ENCODE data around the gene RPL21. TPM values are rescaled to one million over a fixed set of nuclear protein-coding genes. Genes with fewer than 3 reads are reported as not detected.

The RPL21 gene
- total RNA-seq, 1 donor from 2014 or later, result 579 TPM

GRCh38 chr13:27270594-27271520, 19.5 kb downstream of the RPL21 start, which contains the start of gene RASL11A:
TSS of gene RASL11A (plus strand) at chr13:27270830. CDS start at chr13:27270945, 115 bp downstream.
- Histone ChIP-seq H3K27me3 (no peaks in the 10 kb centered on the region), H3K9me3 (no peaks in the 10 kb centered on the region), H3K27ac (peak within 1 kb of the TSS; percentile 88), H3K4me3 (peak within 1 kb of the TSS; percentile 78 to 91), H3K4me1 (peaks cover 56% of the 10 kb centered on the region), H3K36me3 (no peaks in the 10 kb centered on the region)
- no peak for DNase-seq (ENCODE audit: extremely low spot score in 2 of 2)
- intact Hi-C loops (cut with DNase I), result loop anchor here (5.0 kb wide), 1 partner anchor 99 kb away; the partner anchor contains the start of gene USP12
- TF ChIP-seq POLR2AphosphoS5 (IDR thresholded peaks at IDR 0.05; ENCODE audit: insufficient read depth in 1 of 2, low read depth in 1 of 2) (peak in 1 of 2 donors; percentile 94), POLR2A (IDR thresholded peaks at IDR 0.05) (peak in 1 of 2 donors; percentile 84), CTCF (IDR thresholded peaks at IDR 0.05) (peak; percentile 46 to 87 (median 83))

DNA sequence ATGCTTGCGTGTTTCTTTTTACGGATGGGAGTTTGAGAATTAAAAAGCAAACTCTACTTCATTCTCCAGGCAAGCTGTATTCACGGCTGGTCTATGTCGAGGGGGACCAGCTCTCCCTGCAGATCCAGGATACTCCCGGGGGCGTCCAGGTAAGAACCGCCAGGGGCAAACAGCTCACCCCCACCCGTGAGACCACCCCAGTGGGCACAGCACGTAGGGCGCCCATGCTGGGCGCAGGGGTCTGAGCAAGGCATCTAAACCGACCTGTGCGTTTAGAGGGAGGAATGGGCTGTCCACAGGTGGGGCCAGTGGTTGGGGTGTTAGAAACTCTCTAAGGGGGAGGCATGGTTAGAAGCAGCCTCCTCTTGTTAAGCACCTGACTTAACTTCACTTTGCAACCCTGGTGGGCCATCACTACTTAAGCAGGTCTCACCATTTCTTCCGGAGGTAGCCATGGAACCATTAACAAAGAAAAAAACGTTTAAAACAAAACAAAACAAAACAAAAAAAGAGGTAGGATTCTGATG, 20.3 kb downstream of the RPL21 start:
- intact Hi-C loops (cut with DNase I), result loop anchor here (5.0 kb wide), 1 partner anchor 99 kb away; the partner anchor contains the start of gene USP12
- peaks cover 61% of the 10 kb centered on the region for H3K4me1 ChIP-seq

GRCh38 chr13:27273658-27274425, 22.5 kb downstream of the RPL21 start:
- Histone ChIP-seq H3K9me3 (no peaks in the 10 kb centered on the region), H3K4me3 (peak overlapping the region in 1 of 2 donors; percentile 78), H3K27ac (no peak overlapping the region), H3K4me1 (peaks cover 61% of the 10 kb centered on the region), H3K36me3 (no peaks in the 10 kb centered on the region), H3K27me3 (no peaks in the 10 kb centered on the region)
- intact Hi-C loops (cut with DNase I), result loop anchor here (5.0 kb wide), 1 partner anchor 102 kb away; the partner anchor contains the start of gene USP12
- DNase-seq (ENCODE audit: extremely low spot score in 2 of 2), result no peak
- TF ChIP-seq POLR2AphosphoS5 (IDR thresholded peaks at IDR 0.05; ENCODE audit: insufficient read depth in 1 of 2, low read depth in 1 of 2) (no peak), CTCF (IDR thresholded peaks at IDR 0.05) (no peak), POLR2A (IDR thresholded peaks at IDR 0.05) (no peak)

More for the DNA sequence above, 20.3 kb downstream of the RPL21 start:
- Histone ChIP-seq H3K27ac (peak overlapping the region; percentile 88), H3K27me3 (no peaks in the 10 kb centered on the region), H3K4me3 (peak overlapping the region; percentile 78 to 91), H3K36me3 (no peaks in the 10 kb centered on the region), H3K9me3 (no peaks in the 10 kb centered on the region)
- TF ChIP-seq CTCF (IDR thresholded peaks at IDR 0.05), result no peak
- no peak for TF ChIP-seq POLR2AphosphoS5 (IDR thresholded peaks at IDR 0.05; ENCODE audit: insufficient read depth in 1 of 2, low read depth in 1 of 2)
- no peak for TF ChIP-seq POLR2A (IDR thresholded peaks at IDR 0.05)
- no peak for DNase-seq (ENCODE audit: extremely low spot score in 2 of 2)

GRCh38 chr13:27274631-27275030, 23.3 kb downstream of the RPL21 start:
- Histone ChIP-seq H3K9me3 (no peaks in the 10 kb centered on the region), H3K4me1 (peaks cover 54% of the 10 kb centered on the region), H3K27me3 (no peaks in the 10 kb centered on the region), H3K36me3 (no peaks in the 10 kb centered on the region), H3K4me3 (no peak overlapping the region), H3K27ac (no peak overlapping the region)
- DNase-seq (ENCODE audit: extremely low spot score in 2 of 2), result no peak
- TF ChIP-seq POLR2A (IDR thresholded peaks at IDR 0.05) (no peak), POLR2AphosphoS5 (IDR thresholded peaks at IDR 0.05; ENCODE audit: insufficient read depth in 1 of 2, low read depth in 1 of 2) (no peak), CTCF (IDR thresholded peaks at IDR 0.05) (no peak)
- intact Hi-C loops (cut with DNase I), result loop anchor here (5.0 kb wide), 2 partner anchors 102 to 287 kb away; partner anchors contain the start of gene USP12
